ENCODE results near the gene SLC5A3.

The SLC5A3 gene

GRCh38 chr21:34073032-34073748, at the start of gene SLC5A3, which contains the start of gene MRPS6:
SLC5A3 (plus strand) TSS chr21:34073578; CDS start chr21:34095199, 21,621 bp downstream.
MRPS6 (plus strand) TSS chr21:34073578; CDS start chr21:34073701, 123 bp downstream.
- DNase-seq (ENCODE audit: low spot score), result peak; percentile 90

GRCh38 chr21:34023691-34024373, 49.5 kb upstream of the SLC5A3 start:
- DNase-seq (ENCODE audit: low spot score), result no peak

DNA sequence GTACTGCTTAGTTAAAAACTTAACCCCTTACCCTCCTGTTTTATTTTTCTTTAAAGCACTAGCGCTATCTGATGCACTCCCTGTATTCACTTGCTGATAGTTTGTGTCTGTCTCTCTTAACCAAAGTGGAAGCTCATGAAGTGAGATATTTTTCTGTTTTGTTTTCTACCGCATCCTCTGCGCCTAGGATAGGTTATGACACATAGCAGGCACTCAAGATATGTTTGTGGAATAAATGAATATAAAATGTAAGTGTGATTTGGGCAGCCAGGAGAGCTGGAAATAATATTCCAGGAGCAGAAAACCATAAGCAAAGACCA, 49.0 kb upstream of the SLC5A3 start:
- no peak for DNase-seq (ENCODE audit: low spot score)

- no peak for DNase-seq (ENCODE audit: low spot score)
Observed at GRCh38 chr21:34027721-34028461, 45.5 kb upstream of the SLC5A3 start.

DNA sequence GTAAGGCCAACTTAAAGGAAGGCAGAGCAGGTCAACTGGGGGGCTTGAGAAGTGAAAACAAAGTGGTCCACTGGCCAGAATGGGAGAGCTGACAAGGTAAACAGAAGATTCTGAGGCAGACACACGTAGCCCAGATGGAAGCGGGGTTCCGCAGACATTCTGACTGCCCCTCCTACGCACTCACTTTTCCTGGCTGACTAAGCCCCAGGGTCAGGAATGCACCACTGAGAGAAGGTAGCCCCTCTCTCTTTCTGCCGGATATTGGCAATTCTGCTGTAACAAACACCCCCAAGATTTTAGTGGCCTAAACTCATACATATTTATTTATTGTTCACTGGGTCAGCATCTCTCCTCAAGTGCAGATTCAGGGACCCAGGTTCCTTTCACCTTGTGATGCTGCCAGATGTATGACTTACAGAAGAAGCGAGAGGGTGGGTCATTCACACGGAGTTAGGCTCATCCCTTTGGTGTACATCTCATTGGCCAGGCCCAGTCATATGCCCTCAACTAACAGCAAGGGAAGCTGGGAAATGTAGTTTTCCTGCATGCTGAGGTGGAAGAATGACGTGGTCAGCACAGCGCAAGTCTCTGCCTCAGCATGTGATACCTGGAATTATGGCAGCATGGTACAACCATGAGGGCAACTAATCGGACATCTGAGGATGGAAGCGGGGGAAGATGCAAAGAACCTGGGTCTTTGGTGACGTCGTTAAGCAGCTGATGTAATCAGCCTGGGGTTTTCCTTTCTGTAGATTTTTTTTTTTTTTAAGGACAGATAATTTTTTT, 43.4 kb upstream of the SLC5A3 start:
- peak; percentile 66 for DNase-seq (ENCODE audit: low spot score)

GRCh38 chr21:34031835-34032370, 41.5 kb upstream of the SLC5A3 start:
- DNase-seq (ENCODE audit: low spot score), result no peak

DNA sequence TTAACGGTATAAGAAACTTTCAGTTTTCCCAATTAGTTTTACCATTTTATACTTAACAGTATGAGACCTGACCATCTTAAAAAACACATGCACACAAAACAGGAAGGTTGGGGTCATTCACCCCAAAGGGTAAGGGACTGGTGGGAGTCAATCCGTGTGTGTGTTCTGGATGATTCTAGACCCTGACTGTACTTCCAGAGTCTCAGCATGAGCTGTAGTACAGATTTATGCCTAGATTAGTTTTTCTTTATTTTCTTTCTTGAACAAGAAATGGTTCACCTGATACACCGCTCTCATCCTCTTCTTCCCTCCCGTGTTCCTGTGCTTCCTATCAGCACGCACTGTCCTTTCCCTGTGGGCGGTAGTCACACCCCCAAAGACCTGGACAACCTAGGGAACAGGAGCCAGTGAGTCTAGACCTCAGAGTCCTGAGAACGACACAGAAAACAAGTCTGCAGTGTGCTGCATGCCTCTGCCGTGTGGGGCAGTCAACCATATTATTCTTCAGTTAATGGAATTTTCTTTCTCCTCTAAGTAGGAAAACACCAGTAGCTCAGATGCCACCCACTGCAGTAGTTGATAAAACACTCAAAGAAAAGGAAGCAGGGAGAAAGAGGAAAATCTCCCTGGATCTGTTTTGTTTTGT, 38.9 kb upstream of the SLC5A3 start:
- peak; percentile 65 for DNase-seq (ENCODE audit: low spot score)

GRCh38 chr21:34035619-34036354, 37.6 kb upstream of the SLC5A3 start:
- no peak for DNase-seq (ENCODE audit: low spot score)

DNA sequence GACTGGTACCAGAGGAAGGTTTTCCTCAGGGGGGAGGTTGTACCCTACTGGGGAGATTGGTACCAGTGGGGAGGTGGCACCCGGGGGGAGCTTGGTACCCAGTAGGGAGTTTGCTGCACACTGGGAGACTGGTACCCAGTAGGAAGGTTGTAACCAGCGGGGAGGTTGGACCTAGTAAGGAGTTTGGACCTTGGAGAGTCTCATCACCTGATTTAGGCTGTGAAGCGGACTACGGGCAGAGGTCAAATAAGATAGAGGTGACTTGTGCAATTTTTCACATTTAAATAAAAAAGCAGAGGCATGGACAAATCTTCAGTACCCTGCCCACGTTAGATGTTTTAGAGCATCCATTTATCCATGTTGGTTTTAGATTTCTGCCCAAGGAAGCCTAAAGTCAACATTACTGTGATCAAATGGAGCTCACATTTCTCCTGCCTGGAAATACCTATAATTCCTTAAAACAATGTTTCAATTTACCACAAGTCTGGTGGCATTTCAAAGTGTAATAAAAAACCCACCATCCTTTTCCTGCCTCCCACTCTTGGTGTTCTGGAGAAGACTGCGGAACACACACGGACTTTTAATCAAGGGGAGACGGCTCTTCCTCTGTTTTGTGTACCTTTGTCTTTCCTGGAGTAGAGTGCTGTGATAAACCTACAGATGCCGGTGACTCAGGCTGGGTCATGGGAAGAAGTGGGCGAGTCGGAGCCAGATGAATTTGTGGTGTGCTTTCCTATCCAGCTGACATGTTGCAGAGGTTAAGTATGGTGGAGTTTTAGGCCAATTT, 36.2 kb upstream of the SLC5A3 start:
- peak; percentile 46 for DNase-seq (ENCODE audit: low spot score)

GRCh38 chr21:34039678-34040382, 33.5 kb upstream of the SLC5A3 start:
- peak; percentile 18 for DNase-seq (ENCODE audit: low spot score)

- no peak for DNase-seq (ENCODE audit: low spot score)
Observed at GRCh38 chr21:34042735-34043134, 30.6 kb upstream of the SLC5A3 start.

- DNase-seq (ENCODE audit: low spot score), result no peak
Observed at GRCh38 chr21:34043333-34043732, 30.0 kb upstream of the SLC5A3 start.

GRCh38 chr21:34046917-34047316, 26.5 kb upstream of the SLC5A3 start:
- DNase-seq (ENCODE audit: low spot score), result no peak

DNA sequence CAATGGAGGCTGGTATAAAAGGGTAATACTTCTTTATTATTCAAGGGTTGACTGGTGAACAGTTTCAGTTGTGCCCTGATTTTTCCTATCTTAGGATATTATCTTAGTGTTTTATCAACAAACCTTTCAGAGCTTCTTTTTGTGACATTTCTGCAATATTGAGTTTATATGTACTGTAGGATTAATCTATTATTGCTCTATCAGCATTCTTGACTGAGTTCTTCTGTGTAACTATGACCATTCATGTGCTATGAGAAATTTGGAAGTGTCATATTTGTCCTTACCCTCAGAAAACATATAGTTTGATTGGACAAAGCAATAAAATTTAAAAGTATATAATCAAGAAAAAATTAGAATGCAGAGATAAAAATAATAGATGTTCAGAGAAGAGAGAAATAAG, 25.5 kb upstream of the SLC5A3 start:
- DNase-seq (ENCODE audit: low spot score), result no peak

DNA sequence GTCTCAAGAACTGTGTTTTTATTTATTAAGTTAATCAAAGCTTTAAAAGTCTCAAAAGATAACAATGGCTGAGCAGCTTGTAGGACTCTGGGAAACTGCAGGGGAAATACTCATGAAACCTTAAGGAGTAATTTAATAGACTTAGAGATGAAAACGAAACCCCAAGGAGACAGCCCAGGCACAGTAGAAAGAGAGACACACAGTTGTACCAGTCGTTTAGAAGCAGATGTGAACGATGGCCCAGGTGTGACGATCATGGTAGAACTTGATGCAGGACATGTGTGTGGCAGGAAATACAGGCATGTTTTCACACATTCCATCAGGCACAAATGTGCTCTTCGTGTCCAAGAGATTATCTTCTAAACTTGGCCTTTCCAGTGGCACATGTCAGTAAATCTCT, 21.2 kb upstream of the SLC5A3 start:
- DNase-seq (ENCODE audit: low spot score), result no peak

DNA sequence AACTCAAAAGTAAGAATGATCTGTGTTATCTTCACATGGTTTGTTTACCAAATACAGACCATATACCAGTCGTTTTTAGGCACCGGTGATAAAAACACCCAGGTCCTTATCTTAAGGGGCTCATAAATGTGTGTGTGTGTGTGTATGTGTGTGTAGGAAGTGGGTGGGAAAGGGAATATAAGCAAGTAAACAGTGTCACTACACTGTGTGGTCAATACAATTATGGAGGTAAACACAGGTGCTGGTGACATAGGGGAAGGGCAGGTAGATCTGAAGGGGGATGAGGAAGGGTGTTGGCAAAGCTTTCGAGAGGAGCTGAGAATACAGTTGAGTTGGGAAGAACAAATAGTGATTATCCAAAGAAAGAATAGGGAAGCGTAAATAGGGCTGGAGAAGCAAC, 19.1 kb upstream of the SLC5A3 start:
- no peak for DNase-seq (ENCODE audit: low spot score)

- no peak for DNase-seq (ENCODE audit: low spot score)
Observed at GRCh38 chr21:34055615-34056014, 17.8 kb upstream of the SLC5A3 start.

DNA sequence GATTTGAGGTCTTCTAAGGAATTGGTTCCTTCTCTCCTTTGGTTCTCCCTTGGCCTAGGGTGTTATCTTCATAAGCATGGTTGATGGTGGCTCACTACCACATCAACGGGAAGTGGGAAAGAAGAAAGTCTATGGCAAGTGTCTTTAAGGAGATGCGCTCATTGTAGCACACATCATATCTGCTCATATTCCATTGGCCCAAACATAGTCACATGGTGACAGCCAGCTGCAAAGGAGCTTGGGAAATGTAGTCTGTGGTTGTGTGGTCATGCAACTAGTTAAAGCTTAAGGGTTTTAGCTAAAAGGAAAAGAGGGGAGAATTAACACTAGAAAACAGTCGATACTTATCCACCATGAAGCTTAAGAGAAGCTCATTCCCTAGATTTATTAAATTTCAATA, 11.4 kb upstream of the SLC5A3 start:
- no peak for DNase-seq (ENCODE audit: low spot score)

- no peak for DNase-seq (ENCODE audit: low spot score)
Observed at GRCh38 chr21:34065027-34065426, 8.4 kb upstream of the SLC5A3 start.
